ENCODE results near the gene PDE10A.

The PDE10A gene

DNA sequence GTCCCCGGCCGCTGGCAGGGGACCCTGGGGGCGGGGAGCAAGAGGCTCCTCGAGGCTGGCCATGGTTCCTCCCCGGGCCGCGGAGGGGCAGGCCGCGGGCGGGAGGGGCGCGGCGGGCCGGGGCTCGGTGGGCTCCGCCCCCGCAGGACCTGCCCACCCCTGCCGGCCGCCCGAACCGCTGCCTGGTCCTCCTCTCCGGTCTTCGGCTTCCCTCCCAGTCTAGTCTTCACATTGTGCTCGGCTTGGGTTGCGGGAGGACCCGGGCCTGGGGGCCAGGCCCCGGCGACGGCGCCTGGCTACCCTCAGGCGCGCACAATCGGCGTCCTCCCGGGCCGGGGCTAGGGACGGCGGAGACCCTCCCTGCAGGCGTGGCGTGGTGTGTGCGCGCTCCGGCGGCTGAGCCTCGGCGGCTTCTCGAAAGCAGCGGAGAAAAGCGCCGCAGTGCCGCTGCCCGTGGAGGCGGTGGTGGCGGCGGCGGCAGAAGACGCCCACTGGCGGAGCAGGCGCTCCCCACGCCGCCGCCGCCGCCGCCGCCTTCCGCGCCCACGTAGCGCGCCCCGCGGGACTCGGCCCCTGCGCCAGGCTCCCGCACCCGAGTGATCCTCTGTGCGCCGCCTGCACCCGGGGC lies at the start of gene PDE10A:
Gene PDE10A (minus strand): TSS at position 493 of the 628 bp plus-strand sequence. CDS start 430 bp downstream, at position 63.
- no peak for DNase-seq (ENCODE audit: low read depth)
- TF ChIP-seq, protein P1, sequence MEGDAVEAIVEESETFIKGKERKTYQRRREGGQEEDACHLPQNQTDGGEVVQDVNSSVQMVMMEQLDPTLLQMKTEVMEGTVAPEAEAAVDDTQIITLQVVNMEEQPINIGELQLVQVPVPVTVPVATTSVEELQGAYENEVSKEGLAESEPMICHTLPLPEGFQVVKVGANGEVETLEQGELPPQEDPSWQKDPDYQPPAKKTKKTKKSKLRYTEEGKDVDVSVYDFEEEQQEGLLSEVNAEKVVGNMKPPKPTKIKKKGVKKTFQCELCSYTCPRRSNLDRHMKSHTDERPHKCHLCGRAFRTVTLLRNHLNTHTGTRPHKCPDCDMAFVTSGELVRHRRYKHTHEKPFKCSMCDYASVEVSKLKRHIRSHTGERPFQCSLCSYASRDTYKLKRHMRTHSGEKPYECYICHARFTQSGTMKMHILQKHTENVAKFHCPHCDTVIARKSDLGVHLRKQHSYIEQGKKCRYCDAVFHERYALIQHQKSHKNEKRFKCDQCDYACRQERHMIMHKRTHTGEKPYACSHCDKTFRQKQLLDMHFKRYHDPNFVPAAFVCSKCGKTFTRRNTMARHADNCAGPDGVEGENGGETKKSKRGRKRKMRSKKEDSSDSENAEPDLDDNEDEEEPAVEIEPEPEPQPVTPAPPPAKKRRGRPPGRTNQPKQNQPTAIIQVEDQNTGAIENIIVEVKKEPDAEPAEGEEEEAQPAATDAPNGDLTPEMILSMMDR (IDR thresholded peaks at IDR 0.05; ENCODE audit: low read depth, low read length, missing control alignments), result no peak
- H3K4me3 ChIP-seq (ENCODE audit: low read depth, low read length), result no peak within 1 kb of the TSS

DNA sequence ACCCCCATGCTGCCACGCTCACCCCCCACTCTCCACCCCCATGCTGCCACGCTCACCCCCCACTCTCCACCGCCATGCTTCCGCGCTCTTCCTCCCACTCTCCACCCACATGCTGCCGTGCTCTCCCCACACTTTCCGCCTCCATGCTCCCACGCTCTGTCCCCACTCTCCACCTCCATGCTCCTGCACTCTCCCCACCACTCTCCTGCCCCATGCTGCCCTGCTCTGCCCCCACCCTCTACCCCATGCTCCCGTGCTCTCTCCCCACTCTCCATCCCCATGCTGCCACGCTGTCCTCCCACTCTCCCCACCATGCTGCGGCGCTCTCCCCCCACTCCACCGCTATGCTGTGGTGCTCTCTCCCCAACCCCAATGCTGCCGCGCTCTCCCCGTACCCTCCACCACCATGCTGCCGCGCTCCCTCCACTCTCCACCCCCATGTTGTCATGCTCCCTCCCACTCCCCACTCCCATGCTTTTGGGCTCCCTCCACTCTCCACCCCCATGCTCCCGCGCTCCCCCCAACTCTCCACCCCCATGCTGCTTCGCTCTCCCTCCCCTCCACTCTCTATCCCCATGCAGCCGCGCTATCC lies 46.0 kb upstream of the PDE10A start:
- TF ChIP-seq, protein P1 (IDR thresholded peaks at IDR 0.05; ENCODE audit: low read depth, low read length, missing control alignments), result no peak
- no peak for DNase-seq (ENCODE audit: low read depth)
- no peak overlapping the region for H3K4me3 ChIP-seq (ENCODE audit: low read depth, low read length)

DNA sequence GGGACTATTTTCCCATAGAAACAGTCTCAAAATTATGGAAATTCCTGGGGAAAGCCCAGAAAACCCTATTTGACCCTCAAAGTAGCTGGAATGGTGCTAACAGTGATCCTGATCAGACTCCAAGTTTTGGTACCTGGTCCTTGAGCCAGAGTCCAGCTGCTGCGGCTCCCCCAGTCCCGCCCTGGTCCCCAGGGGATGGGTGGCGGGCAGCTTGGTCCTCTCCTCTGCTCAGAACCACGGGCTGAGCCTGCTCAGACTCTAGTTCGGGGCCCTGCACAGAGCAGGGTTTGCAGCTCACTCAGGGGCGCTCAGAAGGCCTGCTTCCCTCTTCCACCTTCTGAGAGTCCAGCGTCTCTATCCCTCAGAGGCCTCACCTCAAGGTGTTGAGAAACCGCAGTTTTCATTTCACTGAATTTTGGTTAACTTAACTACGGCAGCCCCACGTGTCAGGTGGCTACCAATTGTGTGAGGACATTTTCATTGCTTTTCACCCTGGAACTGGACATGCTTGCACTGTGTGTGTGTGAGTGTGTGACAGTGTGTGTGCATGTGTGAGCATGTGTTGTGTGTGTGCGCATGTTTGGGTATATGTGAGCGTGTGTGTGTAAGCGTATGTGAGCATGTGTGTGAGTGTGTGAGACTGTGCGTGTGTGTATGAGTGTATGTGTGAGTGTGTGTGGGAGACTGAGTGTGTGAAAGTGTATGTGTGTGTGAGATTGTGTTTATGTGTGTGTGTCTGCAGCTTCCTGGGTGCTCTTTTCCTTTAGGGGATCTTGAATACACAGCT lies 44.2 kb upstream of the PDE10A start:
- TF ChIP-seq, protein P1 (IDR thresholded peaks at IDR 0.05; ENCODE audit: low read depth, low read length, missing control alignments), result no peak
- no peak overlapping the region for H3K4me3 ChIP-seq (ENCODE audit: low read depth, low read length)
- no peak for DNase-seq (ENCODE audit: low read depth)

DNA sequence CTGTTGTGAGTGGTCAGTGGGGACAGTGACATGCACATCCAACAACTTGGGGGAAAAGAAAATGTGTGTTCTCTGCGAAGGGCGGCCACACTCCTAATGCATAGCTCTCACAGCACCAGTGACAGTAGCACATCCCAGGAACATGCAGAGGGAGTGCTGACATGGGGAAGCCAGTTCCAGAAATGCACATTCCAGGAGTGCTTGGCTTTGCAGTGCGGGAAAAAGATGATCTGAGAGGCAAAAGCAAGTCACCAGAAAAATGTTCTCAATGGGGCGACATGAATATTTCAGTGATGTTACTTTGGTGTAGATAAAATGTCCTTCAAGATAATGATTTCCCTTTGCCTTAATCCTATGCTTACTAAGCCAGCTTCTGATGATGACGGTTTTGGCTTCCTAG lies 42.9 kb upstream of the PDE10A start:
- TF ChIP-seq, protein P1 (IDR thresholded peaks at IDR 0.05; ENCODE audit: low read depth, low read length, missing control alignments), result no peak
- DNase-seq (ENCODE audit: low read depth), result no peak
- H3K4me3 ChIP-seq (ENCODE audit: low read depth, low read length), result no peak overlapping the region

DNA sequence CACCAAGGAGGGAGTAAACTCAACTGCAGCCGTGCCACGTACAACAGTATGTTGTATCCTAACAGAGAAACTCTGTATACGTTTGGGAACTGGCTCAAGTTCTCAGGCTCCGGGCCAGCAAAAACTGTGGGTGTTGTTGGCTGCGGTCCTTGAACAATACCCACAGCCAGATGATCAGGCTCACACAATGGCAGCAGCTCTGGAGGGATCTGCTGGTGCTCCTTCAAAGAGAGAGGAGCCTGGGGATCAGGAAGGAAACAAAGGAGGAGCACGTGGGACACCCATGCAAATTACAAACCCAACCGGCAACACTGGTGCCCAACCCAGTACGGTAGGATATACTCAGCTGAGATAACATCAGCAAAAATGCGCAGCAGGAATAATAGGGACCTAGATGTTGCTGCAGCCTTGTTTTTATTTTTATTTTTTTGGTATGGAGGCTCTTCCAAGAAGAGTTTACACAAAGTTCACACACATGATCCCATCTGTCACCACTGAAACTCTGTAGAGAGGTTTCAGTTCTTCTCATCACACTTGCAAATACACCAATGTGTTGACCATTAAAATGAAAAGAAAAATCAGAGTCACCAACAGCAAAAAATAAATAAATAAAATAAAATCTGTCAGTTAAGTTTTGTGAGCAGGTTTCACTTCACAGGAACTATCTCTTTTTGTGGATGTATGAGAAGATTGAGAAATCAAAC lies 41.2 kb upstream of the PDE10A start:
- TF ChIP-seq, protein P1 (IDR thresholded peaks at IDR 0.05; ENCODE audit: low read depth, low read length, missing control alignments), result no peak
- H3K4me3 ChIP-seq (ENCODE audit: low read depth, low read length), result no peak overlapping the region
- no peak for DNase-seq (ENCODE audit: low read depth)

DNA sequence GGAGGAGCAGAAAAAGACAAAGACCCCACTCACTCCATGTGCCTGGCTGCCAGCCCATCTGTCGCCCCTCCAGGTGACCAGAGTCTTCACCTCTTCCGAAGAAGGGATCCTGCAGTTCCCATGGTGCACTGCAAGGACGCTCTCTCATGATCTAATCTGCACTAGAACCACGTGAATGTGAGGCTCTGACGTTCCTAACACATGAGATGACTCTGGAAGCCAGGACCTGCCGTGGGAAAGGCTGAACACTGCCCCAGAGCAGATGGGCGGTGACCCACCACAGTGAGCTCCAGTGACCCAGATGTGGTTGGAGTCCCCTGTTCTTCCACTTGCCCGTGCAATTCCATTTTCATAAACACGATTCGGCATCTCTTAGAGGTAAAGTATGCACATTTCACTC lies 39.6 kb upstream of the PDE10A start:
- no peak overlapping the region for H3K4me3 ChIP-seq (ENCODE audit: low read depth, low read length)
- DNase-seq (ENCODE audit: low read depth), result no peak
- TF ChIP-seq, protein P1 (IDR thresholded peaks at IDR 0.05; ENCODE audit: low read depth, low read length, missing control alignments), result no peak
